ENCODE measurements around the gene TMEM117. TPM values are rescaled to one million over a fixed set of nuclear protein-coding genes. Genes with fewer than 3 reads are reported as not detected.

Gene TMEM117
- total RNA-seq, 1 donor from 2014 or later, result 0.80 TPM

DNA sequence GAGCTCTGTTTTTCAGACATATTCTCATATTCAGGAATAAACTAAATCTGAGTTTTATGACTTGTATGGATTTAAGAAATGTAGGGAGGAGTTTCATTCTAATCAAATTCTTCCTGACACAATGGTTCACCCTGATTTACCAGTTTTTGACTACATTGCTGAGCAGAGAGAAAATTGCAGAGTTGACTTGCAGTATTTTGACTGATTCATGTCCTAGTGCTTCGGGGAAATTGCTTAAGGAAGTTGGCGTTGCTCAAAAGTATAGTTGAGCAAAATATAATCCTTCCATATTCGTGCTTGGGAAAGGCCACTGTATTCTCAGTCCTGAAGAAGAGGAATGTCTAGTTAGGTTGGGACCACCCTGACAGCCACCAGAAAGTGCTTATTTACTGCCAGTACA lies 28.5 kb upstream of the TMEM117 start:
- Mint-ChIP-seq H3K27me3 (ENCODE audit: unreplicated experiment) (peaks cover 6% of the 10 kb centered on the region), H3K4me1 (ENCODE audit: unreplicated experiment) (peaks cover 20% of the 10 kb centered on the region), H3K36me3 (ENCODE audit: low read depth, unreplicated experiment) (peaks cover 5% of the 10 kb centered on the region), H3K9me3 (ENCODE audit: unreplicated experiment) (no peaks in the 10 kb centered on the region), H3K4me3 (ENCODE audit: unreplicated experiment) (peak overlapping the region; percentile 99), H3K27ac (ENCODE audit: unreplicated experiment) (peak overlapping the region; percentile 99)
- TF ChIP-seq, protein P1, sequence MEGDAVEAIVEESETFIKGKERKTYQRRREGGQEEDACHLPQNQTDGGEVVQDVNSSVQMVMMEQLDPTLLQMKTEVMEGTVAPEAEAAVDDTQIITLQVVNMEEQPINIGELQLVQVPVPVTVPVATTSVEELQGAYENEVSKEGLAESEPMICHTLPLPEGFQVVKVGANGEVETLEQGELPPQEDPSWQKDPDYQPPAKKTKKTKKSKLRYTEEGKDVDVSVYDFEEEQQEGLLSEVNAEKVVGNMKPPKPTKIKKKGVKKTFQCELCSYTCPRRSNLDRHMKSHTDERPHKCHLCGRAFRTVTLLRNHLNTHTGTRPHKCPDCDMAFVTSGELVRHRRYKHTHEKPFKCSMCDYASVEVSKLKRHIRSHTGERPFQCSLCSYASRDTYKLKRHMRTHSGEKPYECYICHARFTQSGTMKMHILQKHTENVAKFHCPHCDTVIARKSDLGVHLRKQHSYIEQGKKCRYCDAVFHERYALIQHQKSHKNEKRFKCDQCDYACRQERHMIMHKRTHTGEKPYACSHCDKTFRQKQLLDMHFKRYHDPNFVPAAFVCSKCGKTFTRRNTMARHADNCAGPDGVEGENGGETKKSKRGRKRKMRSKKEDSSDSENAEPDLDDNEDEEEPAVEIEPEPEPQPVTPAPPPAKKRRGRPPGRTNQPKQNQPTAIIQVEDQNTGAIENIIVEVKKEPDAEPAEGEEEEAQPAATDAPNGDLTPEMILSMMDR (IDR thresholded peaks at IDR 0.05; ENCODE audit: unreplicated experiment), result no peak
- DNase-seq (ENCODE audit: low spot score), result no peak

DNA sequence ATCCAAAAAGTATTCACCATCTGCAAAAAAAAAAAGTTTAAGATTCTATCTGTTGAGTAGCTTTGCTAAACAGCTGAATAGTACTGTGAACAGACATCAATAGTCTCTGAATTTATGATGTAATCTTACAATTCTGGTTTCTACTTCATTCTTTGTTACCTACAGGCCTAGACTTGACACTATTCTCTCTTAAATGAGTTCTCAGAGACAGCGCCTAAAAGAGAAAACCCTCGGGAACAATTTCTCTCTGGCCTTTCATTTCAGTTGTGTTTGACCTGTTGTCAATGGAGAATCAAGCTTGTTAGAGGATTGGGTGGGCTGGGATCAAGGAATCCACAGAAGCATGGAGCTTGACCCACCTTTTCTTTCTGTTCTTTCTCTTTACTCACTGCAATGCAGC lies 23.8 kb upstream of the TMEM117 start:
- TF ChIP-seq, protein P1 (IDR thresholded peaks at IDR 0.05; ENCODE audit: unreplicated experiment), result no peak
- DNase-seq (ENCODE audit: low spot score), result no peak
- Mint-ChIP-seq H3K4me1 (ENCODE audit: unreplicated experiment) (peaks cover 6% of the 10 kb centered on the region), H3K27ac (ENCODE audit: unreplicated experiment) (no peak overlapping the region), H3K9me3 (ENCODE audit: unreplicated experiment) (no peaks in the 10 kb centered on the region), H3K27me3 (ENCODE audit: unreplicated experiment) (no peaks in the 10 kb centered on the region), H3K36me3 (ENCODE audit: low read depth, unreplicated experiment) (no peaks in the 10 kb centered on the region), H3K4me3 (ENCODE audit: unreplicated experiment) (no peak overlapping the region)

DNA sequence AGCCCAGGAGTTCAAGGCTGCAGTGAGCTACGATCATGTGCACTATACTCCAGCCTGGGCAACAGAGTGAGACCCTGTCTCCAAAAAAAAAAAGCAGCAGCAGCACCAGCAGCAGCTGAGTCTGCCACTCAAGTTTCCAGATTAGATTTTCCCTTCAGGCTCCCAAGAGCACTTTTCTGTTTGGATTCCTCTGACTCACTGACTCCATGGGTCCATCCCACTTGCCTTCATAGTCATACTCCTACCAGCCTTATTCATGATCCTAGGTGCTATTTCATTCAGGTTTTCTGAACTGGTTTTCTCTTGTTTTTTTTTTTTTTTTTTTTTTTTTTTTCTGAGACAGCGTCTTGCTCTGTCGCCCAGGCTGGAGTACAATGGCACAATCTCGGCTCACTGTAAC lies 23.0 kb upstream of the TMEM117 start:
- H3K9me3 Mint-ChIP-seq (ENCODE audit: unreplicated experiment), result no peaks in the 10 kb centered on the region
- no peak overlapping the region for H3K4me3 Mint-ChIP-seq (ENCODE audit: unreplicated experiment)
- TF ChIP-seq, protein P1 (IDR thresholded peaks at IDR 0.05; ENCODE audit: unreplicated experiment), result no peak
- H3K4me1 Mint-ChIP-seq (ENCODE audit: unreplicated experiment), result no peaks in the 10 kb centered on the region
- DNase-seq (ENCODE audit: low spot score), result no peak
- no peaks in the 10 kb centered on the region for H3K27me3 Mint-ChIP-seq (ENCODE audit: unreplicated experiment)
- no peak overlapping the region for H3K27ac Mint-ChIP-seq (ENCODE audit: unreplicated experiment)
- H3K36me3 Mint-ChIP-seq (ENCODE audit: low read depth, unreplicated experiment), result no peaks in the 10 kb centered on the region

DNA sequence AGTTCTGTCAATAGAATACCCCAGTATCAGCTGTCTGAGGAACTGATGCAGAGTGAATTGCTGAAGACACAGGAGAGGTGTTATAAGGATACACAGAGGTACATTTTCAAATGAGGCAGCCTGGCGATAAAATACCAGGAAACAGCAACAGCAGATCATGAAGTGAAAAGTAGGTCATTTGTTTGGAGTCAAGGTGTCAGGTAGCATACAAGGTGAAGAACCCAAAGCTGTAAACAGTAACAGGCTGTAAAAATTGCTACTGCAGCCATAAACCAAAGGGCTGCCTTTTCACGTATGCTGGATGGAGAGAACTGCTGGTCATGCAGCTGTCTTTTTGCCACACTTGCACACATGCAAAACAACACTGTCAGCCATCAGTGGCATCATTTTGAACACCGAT lies 20.5 kb upstream of the TMEM117 start:
- TF ChIP-seq, protein P1 (IDR thresholded peaks at IDR 0.05; ENCODE audit: unreplicated experiment), result no peak
- Mint-ChIP-seq H3K4me1 (ENCODE audit: unreplicated experiment) (no peaks in the 10 kb centered on the region), H3K4me3 (ENCODE audit: unreplicated experiment) (no peak overlapping the region), H3K36me3 (ENCODE audit: low read depth, unreplicated experiment) (no peaks in the 10 kb centered on the region), H3K9me3 (ENCODE audit: unreplicated experiment) (no peaks in the 10 kb centered on the region), H3K27ac (ENCODE audit: unreplicated experiment) (no peak overlapping the region), H3K27me3 (ENCODE audit: unreplicated experiment) (no peaks in the 10 kb centered on the region)
- DNase-seq (ENCODE audit: low spot score), result no peak

DNA sequence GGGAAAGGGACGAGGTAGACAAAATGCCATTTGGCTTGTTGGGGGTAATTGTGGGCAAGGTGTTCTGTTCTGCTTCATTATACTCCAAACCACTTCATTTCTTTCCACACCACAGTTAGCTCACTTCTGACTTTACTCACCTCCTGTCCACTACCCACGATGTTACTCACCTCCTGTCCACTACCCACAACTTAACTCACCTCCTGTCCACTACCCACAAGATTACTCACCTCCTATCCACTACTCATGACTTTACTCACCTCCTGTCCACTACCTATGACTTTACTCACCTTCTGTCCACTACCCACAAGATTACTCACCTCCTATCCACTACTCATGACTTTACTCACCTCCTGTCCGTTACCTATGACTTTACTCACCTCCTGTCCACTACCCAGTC lies 19.7 kb upstream of the TMEM117 start:
- Mint-ChIP-seq H3K9me3 (ENCODE audit: unreplicated experiment) (no peaks in the 10 kb centered on the region), H3K4me1 (ENCODE audit: unreplicated experiment) (no peaks in the 10 kb centered on the region), H3K4me3 (ENCODE audit: unreplicated experiment) (no peak overlapping the region), H3K27ac (ENCODE audit: unreplicated experiment) (no peak overlapping the region), H3K27me3 (ENCODE audit: unreplicated experiment) (no peaks in the 10 kb centered on the region), H3K36me3 (ENCODE audit: low read depth, unreplicated experiment) (no peaks in the 10 kb centered on the region)
- TF ChIP-seq, protein P1 (IDR thresholded peaks at IDR 0.05; ENCODE audit: unreplicated experiment), result no peak
- no peak for DNase-seq (ENCODE audit: low spot score)
